IPS-18a (cell line): Measurements from ENCODE around the gene ENAM.
"Not testable (repeated sequence)": the region's sequence is repeated elsewhere in the genome, so short reads cannot be mapped to it uniquely, and the experiment has no call there.

Experiments used
- H3K27ac ChIP-seq: one replicate; pipeline ENCODE4 v1.5.1; 2013; ENCODE audit warnings: low read length
- H3K27me3 ChIP-seq: one replicate; pipeline ENCODE4 v1.6.1; 2013; ENCODE audit warnings: mild to moderate bottlenecking, low read length; ENCODE audit not compliant: control insufficient read depth, insufficient read depth
- H3K36me3 ChIP-seq: one replicate; pipeline ENCODE4 v1.6.1; 2013; ENCODE audit warnings: low read depth, low read length; ENCODE audit not compliant: control insufficient read depth
- H3K4me1 ChIP-seq: one replicate; pipeline ENCODE4 v1.6.1; 2013; ENCODE audit warnings: low read depth, low read length; ENCODE audit not compliant: control insufficient read depth
- H3K4me3 ChIP-seq: one replicate; pipeline ENCODE4 v1.5.1; 2013; ENCODE audit warnings: low read length
- H3K9ac ChIP-seq: one replicate; pipeline ENCODE4 v1.6.1; 2013; ENCODE audit warnings: mild to moderate bottlenecking, low read length, moderate library complexity
- H3K9me3 ChIP-seq: one replicate; pipeline ENCODE4 v1.6.1; 2013; ENCODE audit warnings: low read depth, low read length; ENCODE audit not compliant: control insufficient read depth

Gene ENAM

GRCh38 chr4:70666369-70666768 lies 37.8 kb downstream of the ENAM start, which contains the start of gene JCHAIN:
TSS of gene JCHAIN (minus strand) at chr4:70666508. CDS start at chr4:70666490, 18 bp downstream.
- Histone ChIP-seq H3K27me3 (no peaks in the 10 kb centered on the region), H3K36me3 (no peaks in the 10 kb centered on the region), H3K9ac (no peak within 1 kb of the TSS), H3K4me1 (no peaks in the 10 kb centered on the region), H3K27ac (no peak within 1 kb of the TSS), H3K9me3 (no peaks in the 10 kb centered on the region), H3K4me3 (no peak within 1 kb of the TSS)

DNA sequence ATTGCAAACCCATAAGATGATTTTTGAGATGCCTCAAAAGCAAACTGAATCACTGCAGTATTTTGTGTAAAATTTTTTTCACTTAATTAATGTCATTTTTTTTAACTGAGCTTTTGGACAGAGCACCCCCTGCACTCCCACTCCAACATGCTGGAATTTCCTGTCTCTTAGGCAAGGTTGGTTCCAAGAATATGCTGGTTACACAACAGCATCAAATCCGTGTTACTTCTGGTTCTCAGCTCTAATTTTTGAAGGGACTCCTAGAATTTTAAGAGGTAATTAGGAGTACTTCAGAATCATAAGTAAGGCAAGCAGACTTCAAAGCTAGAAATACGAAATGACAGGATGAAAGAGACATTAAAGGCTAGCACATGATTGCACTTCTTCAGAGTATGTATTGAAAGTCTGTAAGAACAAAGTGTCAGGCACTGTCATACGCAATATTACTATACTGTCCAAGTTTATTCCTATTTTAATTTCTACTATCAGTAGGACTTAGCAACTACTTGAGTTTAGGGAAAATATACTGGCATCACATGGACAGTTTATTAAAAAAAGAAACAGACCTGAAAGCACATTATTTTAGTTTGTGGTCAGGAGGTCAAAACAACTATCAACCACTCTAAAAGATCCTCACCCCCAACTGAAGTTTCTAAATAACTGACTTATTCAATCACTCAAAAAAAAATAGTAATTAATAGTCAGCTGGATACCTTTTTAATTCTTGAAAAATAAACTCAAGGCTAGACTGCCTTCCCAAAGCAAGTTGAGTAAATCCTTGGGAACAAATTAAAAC lies 39.4 kb downstream of the ENAM start:
- H3K9ac ChIP-seq, result no peak overlapping the region

GRCh38 chr4:70670332-70671014 lies 41.9 kb downstream of the ENAM start:
- Histone ChIP-seq H3K4me3 (no peak overlapping the region), H3K9me3 (no peaks in the 10 kb centered on the region), H3K4me1 (no peaks in the 10 kb centered on the region), H3K9ac (no peak overlapping the region), H3K36me3 (no peaks in the 10 kb centered on the region), H3K27me3 (no peaks in the 10 kb centered on the region), H3K27ac (no peak overlapping the region)

More for the DNA sequence above, 39.4 kb downstream of the ENAM start:
- Histone ChIP-seq H3K27me3 (no peaks in the 10 kb centered on the region), H3K36me3 (no peaks in the 10 kb centered on the region), H3K9me3 (no peaks in the 10 kb centered on the region), H3K4me1 (no peaks in the 10 kb centered on the region), H3K27ac (no peak overlapping the region), H3K4me3 (no peak overlapping the region)

DNA sequence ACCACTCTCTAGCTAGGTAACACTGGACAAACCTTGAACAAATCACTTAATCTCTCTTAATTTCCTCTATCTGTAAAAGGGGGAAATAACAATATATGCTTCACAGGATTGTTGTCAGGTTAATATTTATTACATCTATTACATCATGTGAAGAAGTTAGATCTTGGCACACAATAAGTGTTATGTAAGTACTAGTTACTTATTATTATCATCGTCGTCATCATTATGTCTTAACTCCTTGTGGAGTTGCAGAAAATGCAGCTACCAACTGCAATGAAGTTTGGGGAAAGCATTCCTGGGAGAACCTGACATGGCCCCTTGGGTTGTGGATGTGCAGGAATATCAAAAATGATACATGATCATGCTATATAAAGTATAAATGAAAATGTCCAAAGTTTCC lies 42.5 kb downstream of the ENAM start:
- Histone ChIP-seq H3K9ac (no peak overlapping the region), H3K9me3 (no peaks in the 10 kb centered on the region), H3K4me3 (no peak overlapping the region), H3K4me1 (no peaks in the 10 kb centered on the region), H3K36me3 (no peaks in the 10 kb centered on the region), H3K27ac (no peak overlapping the region), H3K27me3 (no peaks in the 10 kb centered on the region)

DNA sequence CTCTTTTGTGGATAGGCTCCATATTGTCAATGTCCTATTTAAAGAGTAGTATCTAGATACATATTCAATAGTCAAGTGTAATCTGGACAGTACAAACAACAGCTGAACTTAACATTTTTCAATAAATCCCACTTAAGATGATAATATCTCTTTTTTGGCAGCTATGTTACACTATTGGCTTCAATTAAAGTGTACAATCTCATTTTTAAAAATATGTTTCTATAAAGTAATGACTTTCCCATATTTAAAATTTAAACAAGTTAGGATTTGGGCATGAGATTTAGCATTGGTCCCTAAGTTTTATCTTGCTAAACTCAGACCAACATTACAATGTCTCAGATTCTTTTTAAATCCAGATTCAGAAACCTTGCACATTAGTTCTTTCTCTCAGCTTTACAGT lies 45.6 kb downstream of the ENAM start:
- Histone ChIP-seq H3K4me3 (no peak overlapping the region), H3K27ac (no peak overlapping the region), H3K4me1 (no peaks in the 10 kb centered on the region), H3K36me3 (no peaks in the 10 kb centered on the region), H3K9me3 (no peaks in the 10 kb centered on the region), H3K27me3 (no peaks in the 10 kb centered on the region), H3K9ac (no peak overlapping the region)

DNA sequence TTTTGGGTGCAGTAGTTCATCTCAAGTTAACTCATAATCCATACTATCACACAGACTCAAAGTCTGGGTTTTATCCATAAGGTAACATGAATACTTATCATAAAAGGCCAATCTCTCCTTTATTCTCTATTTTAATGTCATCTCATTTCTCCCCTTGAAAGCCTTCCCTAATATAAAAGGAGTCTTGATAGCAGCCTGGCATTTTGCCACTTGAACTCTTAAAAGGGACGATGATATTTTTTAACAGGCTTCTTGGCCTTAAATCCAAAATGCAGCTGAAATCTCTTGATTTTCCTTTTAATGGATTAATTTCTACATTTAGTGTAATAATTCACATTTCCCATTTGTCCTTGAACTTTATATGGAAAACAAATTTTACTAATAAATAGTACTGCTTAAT lies 46.2 kb downstream of the ENAM start:
- Histone ChIP-seq H3K4me3 (no peak overlapping the region), H3K36me3 (no peaks in the 10 kb centered on the region), H3K27me3 (no peaks in the 10 kb centered on the region), H3K27ac (no peak overlapping the region), H3K9ac (no peak overlapping the region), H3K9me3 (no peaks in the 10 kb centered on the region), H3K4me1 (no peaks in the 10 kb centered on the region)

GRCh38 chr4:70676554-70677090 lies 48.1 kb downstream of the ENAM start:
- H3K27me3 ChIP-seq, result no peaks in the 10 kb centered on the region
- H3K9me3 ChIP-seq, result no peaks in the 10 kb centered on the region
- no peaks in the 10 kb centered on the region for H3K4me1 ChIP-seq
- no peak overlapping the region for H3K27ac ChIP-seq
- H3K9ac ChIP-seq, result no peak overlapping the region
- H3K36me3 ChIP-seq, result no peaks in the 10 kb centered on the region
- H3K4me3 ChIP-seq, result no peak overlapping the region

- Histone ChIP-seq H3K36me3 (no peaks in the 10 kb centered on the region), H3K9me3 (no peaks in the 10 kb centered on the region), H3K27me3 (no peaks in the 10 kb centered on the region), H3K4me3 (no peak overlapping the region), H3K27ac (no peak overlapping the region), H3K9ac (no peak overlapping the region), H3K4me1 (no peaks in the 10 kb centered on the region)
Measured at GRCh38 chr4:70678383-70678999, 49.9 kb downstream of the ENAM start.

GRCh38 chr4:70680934-70681333 lies 52.4 kb downstream of the ENAM start:
- Histone ChIP-seq H3K36me3 (no peaks in the 10 kb centered on the region), H3K4me1 (no peaks in the 10 kb centered on the region), H3K9ac (no peak overlapping the region), H3K4me3 (no peak overlapping the region), H3K9me3 (no peaks in the 10 kb centered on the region), H3K27ac (no peak overlapping the region), H3K27me3 (no peaks in the 10 kb centered on the region)

GRCh38 chr4:70681704-70682103 lies 53.2 kb downstream of the ENAM start:
- Histone ChIP-seq H3K9ac (no peak overlapping the region), H3K36me3 (no peaks in the 10 kb centered on the region), H3K4me1 (no peaks in the 10 kb centered on the region), H3K4me3 (no peak overlapping the region), H3K9me3 (no peaks in the 10 kb centered on the region), H3K27me3 (no peaks in the 10 kb centered on the region), H3K27ac (no peak overlapping the region)

DNA sequence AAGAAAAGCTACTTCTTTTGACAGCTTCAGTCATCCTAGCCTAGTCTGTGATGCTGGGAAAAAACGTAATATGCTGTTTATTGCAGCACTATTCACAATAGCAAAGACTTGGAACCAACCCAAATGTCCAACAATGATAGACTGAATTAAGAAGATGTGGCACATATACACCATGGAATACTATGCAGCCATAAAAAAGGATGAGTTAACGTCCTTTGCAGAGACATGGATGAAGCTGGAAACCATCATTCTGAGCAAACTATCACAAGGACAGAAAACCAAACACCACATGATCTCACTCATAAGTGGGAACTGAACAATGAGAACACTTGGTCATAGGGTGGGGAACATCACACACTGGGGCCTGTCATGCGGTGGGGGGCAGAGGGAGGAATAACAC lies 53.6 kb downstream of the ENAM start:
- H3K27ac ChIP-seq, H3K27me3 ChIP-seq, H3K4me3 ChIP-seq, H3K9me3 ChIP-seq, H3K4me1 ChIP-seq, H3K9ac ChIP-seq, H3K36me3 ChIP-seq: not testable (repeated sequence)
